AG04450 (cell line): ENCODE data around the gene FCN3. TPM values are rescaled to one million over a fixed set of nuclear protein-coding genes. Genes with fewer than 3 reads are reported as not detected.

Experiments
- CTCF ChIA-PET: fragments of 300-600, 350-600 bp; formaldehyde crosslinking; extraction: SDS; loops from one replicate; lab custom pipeline; 2022; ENCODE audit warnings: antibody characterized with exemption, inconsistent platforms; lab: Charles Lee
- POLR2A ChIA-PET: fragments of 350-600 bp; formaldehyde crosslinking; extraction: SDS; loops from one replicate; lab custom pipeline; 2021; ENCODE audit warnings: antibody characterized with exemption, inconsistent platforms; lab: Yijun Ruan, JAX
- DNase-seq: peaks from one replicate; pipeline ENCODE4 v3.0.0-alpha.2; 2011; ENCODE audit warnings: low read depth, low spot score
- H3K27ac ChIP-seq: one replicate; pipeline ENCODE4 v1.5.1; 2012; ENCODE audit warnings: low read depth, low read length, control low read depth
- H3K27me3 ChIP-seq: one replicate; pipeline ENCODE4 v1.6.0; 2012; ENCODE audit warnings: low read length; ENCODE audit not compliant: control insufficient read depth, insufficient read depth
- H3K4me3 ChIP-seq: 2 replicates; pipeline ENCODE4 v1.5.1; 2011; ENCODE audit warnings: mild to moderate bottlenecking, low read depth, low read length, control low read depth
- H3K9me3 ChIP-seq: 2 replicates; pipeline ENCODE4 v1.5.1; 2012; ENCODE audit warnings: low read length; ENCODE audit not compliant: control insufficient read depth, insufficient read depth
- polyA plus RNA-seq: library from polyadenylated mRNA; depleted of rRNA; stranded (reverse); fragments of >200 nt; gene quantifications from 2 replicates; pipeline ENCODE4 v1.2.3, GENCODE V29; 2011
- TF ChIP-seq, protein P1 (sequence below): IDR thresholded peaks from 2 replicates; pipeline ENCODE4 v1.5.1; 2011; ENCODE audit warnings: low read depth, low read length, control low read depth, inconsistent platforms

Gene FCN3
- polyA plus RNA-seq, 1 experiment: not detected

DNA sequence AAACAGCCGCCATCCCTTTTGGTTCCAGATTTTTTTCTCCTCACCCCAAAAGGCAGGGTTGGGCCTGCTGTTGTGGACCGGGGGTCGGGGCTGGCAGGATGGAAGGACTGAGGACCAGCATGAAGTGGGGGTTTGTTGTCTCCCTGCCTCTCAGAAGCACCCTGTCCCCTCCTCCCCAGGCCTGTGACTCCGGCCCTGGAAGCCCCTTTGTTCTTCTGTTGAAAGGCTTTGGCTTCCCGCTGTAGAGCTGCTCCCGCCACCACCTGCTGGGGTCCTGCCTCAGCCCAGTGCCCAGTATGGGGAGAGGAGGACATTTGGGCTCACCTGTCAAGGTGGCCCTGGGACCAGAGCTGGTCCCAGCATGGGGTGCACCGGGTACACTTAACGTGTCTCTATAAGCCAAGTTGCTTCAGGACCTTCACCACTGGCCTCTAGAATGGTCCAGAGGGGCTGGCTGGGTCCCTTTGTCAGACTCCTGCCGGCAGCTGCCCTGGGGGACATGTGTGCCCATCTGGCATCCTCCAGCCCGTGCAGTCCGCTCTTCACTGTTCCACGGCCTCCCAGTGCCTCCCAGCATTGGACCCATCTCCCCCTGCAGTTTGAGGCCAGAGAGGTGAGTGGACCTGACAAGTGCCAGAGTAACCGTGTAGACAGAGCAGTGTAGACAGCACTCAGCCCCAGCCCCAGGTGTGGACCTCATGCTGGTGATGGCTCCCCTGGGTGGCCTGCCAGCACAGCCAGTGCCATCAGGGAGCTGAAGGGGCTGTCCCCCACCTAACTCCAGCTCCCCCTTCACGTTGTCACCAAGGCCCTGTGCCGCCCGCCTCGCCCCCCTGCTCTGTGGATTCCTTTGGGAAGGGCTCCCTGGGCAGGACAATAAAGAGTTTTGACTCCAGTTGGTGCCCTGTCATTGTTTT lies 38.9 kb downstream of the FCN3 start:
- POLR2A ChIA-PET: no interaction called here
- CTCF ChIA-PET: interaction anchor here (1.1 kb wide), 1 partner anchor 9 kb away, joined by 4 read pairs; no protein-coding TSS in a partner anchor
- TF ChIP-seq, protein P1, sequence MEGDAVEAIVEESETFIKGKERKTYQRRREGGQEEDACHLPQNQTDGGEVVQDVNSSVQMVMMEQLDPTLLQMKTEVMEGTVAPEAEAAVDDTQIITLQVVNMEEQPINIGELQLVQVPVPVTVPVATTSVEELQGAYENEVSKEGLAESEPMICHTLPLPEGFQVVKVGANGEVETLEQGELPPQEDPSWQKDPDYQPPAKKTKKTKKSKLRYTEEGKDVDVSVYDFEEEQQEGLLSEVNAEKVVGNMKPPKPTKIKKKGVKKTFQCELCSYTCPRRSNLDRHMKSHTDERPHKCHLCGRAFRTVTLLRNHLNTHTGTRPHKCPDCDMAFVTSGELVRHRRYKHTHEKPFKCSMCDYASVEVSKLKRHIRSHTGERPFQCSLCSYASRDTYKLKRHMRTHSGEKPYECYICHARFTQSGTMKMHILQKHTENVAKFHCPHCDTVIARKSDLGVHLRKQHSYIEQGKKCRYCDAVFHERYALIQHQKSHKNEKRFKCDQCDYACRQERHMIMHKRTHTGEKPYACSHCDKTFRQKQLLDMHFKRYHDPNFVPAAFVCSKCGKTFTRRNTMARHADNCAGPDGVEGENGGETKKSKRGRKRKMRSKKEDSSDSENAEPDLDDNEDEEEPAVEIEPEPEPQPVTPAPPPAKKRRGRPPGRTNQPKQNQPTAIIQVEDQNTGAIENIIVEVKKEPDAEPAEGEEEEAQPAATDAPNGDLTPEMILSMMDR: no peak

DNA sequence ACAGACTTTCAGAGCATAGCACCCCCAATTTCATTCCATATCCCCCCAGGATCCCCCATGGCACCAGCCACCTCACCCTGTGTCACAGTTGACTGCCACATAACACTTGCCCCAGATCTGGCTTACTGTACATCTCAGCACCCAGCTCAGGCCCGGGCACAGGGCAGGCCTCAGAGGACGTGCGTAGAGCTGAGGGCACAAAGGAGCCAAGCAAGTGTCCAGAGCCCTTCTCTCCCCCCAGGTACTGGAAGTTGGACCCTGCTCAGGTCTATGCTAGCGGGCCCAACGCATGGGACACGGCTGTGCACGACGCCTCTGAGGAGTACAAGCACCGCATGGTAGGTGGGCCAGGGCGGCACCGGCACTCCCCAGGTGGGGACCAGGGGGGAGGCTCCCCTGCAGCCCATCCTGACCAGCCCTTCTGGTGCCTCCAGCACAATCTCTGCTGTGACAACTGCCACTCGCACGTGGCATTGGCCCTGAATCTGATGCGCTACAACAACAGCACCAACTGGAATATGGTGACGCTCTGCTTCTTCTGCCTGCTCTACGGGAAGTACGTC lies 40.8 kb downstream of the FCN3 start:
- no peak for DNase-seq
- ChIA-PET POLR2A (no interaction called here), CTCF (interaction anchor here (0.5 to 3.6 kb wide), 11 partner anchors 10 to 329 kb away, joined by 3 to 23 read pairs (median 4); no protein-coding TSS in a partner anchor)
- TF ChIP-seq, protein P1: no peak
- Histone ChIP-seq H3K27ac (no peak overlapping the region), H3K4me3 (no peak overlapping the region), H3K9me3 (no peaks in the 10 kb centered on the region), H3K27me3 (no peaks in the 10 kb centered on the region)

More for the DNA sequence above, 38.9 kb downstream of the FCN3 start:
- no peak for DNase-seq
- Histone ChIP-seq H3K27ac (no peak overlapping the region), H3K27me3 (no peaks in the 10 kb centered on the region), H3K9me3 (no peaks in the 10 kb centered on the region), H3K4me3 (no peak overlapping the region)

DNA sequence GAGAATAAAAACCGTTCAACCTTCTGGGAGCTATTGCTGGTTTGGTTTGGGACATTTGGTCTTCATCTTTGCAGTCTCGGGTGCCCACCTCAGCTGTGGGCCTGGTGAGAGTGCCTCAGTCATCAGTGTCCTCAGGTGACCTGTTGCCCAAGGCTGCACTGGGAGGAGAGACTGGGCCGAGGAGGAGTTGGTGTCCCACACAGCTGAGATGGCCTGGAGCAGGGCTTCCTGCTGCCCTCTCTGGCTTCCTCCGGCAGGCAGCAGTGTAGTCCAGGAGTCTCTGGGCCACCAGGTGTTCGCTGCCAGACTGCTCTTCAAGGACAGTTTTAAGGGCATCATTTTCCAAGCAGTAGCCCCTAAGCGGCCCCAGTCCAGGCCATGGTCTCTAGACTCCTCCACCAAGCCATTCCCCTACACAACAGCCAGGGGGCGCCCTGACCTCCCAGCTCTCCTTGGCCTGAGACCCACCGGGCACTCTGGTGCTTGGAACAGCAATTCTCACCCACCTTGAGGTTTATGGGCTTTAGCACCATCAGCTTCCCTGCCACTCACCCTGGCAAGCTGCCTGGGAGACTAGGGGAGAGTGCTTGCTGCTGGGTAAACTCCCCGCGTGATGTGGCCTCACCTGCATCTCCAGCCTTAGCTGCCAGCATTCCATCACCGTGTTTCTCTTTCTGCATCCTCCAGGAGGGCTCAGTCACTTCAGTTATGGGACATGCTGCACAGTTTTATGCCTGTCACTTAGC lies 41.9 kb downstream of the FCN3 start:
- DNase-seq: no peak
- ChIA-PET POLR2A (interaction anchor here (1.2 to 1.6 kb wide), 3 partner anchors 9 to 34 kb away, joined by 3 to 5 read pairs (median 4); partner anchors contain the start of genes MAP3K6, SYTL1 and TMEM222), CTCF (interaction anchor here (0.5 to 3.6 kb wide), 25 partner anchors 9 to 677 kb away, joined by 3 to 23 read pairs (median 4); partner anchors contain the start of genes MAP3K6, SYTL1 and WASF2)
- Histone ChIP-seq H3K9me3 (no peaks in the 10 kb centered on the region), H3K27ac (no peak overlapping the region), H3K4me3 (no peak overlapping the region), H3K27me3 (no peaks in the 10 kb centered on the region)
- TF ChIP-seq, protein P1: peak; percentile 81

DNA sequence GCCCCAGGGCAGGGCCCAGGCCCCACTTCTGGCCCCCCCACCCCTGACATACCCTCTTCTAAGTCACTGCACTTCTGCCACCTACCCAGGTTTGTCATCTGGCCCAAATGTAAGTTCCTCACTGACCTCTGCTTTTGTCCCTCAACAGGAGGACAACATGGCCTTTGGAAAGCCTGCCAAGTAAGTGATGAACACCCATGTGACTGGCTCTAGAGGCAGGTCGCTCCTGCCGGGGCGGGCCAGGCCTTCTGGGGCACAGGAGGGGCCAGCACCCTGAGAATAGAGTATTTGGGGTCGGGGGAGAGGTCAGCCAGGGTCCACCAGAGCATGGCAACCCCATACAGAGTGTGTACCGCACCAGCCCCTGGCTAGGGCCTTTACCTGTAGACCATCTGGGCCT lies 42.7 kb downstream of the FCN3 start:
- CTCF ChIA-PET: interaction anchor here (0.6 to 3.6 kb wide), 18 partner anchors 8 to 264 kb away, joined by 3 to 23 read pairs (median 5); partner anchors contain the start of genes MAP3K6, SYTL1 and WASF2
- Histone ChIP-seq H3K9me3 (no peaks in the 10 kb centered on the region), H3K27ac (no peak overlapping the region), H3K27me3 (no peaks in the 10 kb centered on the region), H3K4me3 (no peak overlapping the region)
- POLR2A ChIA-PET: interaction anchor here (1.6 kb wide), 2 partner anchors 9 to 10 kb away, joined by 4 to 5 read pairs; partner anchors contain the start of genes SYTL1 and TMEM222
- no peak for DNase-seq
- TF ChIP-seq, protein P1: no peak
